Lung (tissue), 13 donors: ENCODE data around the gene BCL6B. TPM values are rescaled to one million over a fixed set of nuclear protein-coding genes. Genes with fewer than 3 reads are reported as not detected.

Source experiments
- ATAC-seq: fragments of 200-7000 bp; cut with Tn5 transposase; one replicate; pipeline ENCODE4 v1.9.1; 2020; ENCODE audit warnings: moderate number of reproducible peaks; ENCODE audit not compliant: insufficient read depth, low FRiP score
- DNase-seq, 3 donors: peaks; one replicate each; pipeline ENCODE4 v3.0.0-alpha.2; 2013 to 2017
- H3K27ac ChIP-seq, 2 donors: one replicate each; pipeline ENCODE4 v1.5.1; 2013; ENCODE audit warnings: mild to moderate bottlenecking in 2 of 2, moderate library complexity in 2 of 2, control low read depth in 1 of 2, inconsistent platforms in 1 of 2, low read depth in 1 of 2, low read length in 1 of 2
- H3K27me3 ChIP-seq, 3 donors: one replicate each; pipeline ENCODE4 v1.5.1; 2013; ENCODE audit warnings: low read length in 2 of 3; ENCODE audit not compliant: control insufficient read depth in 3 of 3, insufficient read depth in 3 of 3
- H3K36me3 ChIP-seq, 4 donors: one replicate each; pipeline ENCODE4 v1.5.1; 2013; ENCODE audit warnings: low read length in 4 of 4, mild to moderate bottlenecking in 1 of 4, moderate library complexity in 1 of 4; ENCODE audit not compliant: control insufficient read depth in 4 of 4, insufficient read depth in 4 of 4
- H3K4me1 ChIP-seq, 5 donors: one replicate each; pipeline ENCODE4 v1.5.1; 2013; ENCODE audit warnings: low read length in 5 of 5, mild to moderate bottlenecking in 2 of 5, moderate library complexity in 1 of 5; ENCODE audit not compliant: control insufficient read depth in 5 of 5, insufficient read depth in 5 of 5
- H3K4me3 ChIP-seq: one replicate; pipeline ENCODE4 v1.5.1; 2013; ENCODE audit warnings: mild to moderate bottlenecking, control low read depth, moderate library complexity
- H3K9ac ChIP-seq, 2 donors: one replicate each; pipeline ENCODE4 v1.5.1; 2013; ENCODE audit warnings: low read length in 2 of 2, control low read depth in 1 of 2; ENCODE audit not compliant: insufficient read depth in 1 of 2
- H3K9me3 ChIP-seq, 4 donors: one replicate each; pipeline ENCODE4 v1.5.1; 2013; ENCODE audit warnings: low read length in 3 of 4, mild to moderate bottlenecking in 1 of 4, moderate library complexity in 1 of 4; ENCODE audit not compliant: control insufficient read depth in 4 of 4, insufficient read depth in 3 of 4
- CTCF ChIP-seq: IDR thresholded peaks from 2 replicates; pipeline ENCODE4 v1.5.1; 2012; ENCODE audit warnings: mild to moderate bottlenecking; ENCODE audit errors: control extremely low read depth, extremely low read depth
- WGBS, 2 donors: extraction: QIAGEN DNeasy Blood & Tissue Kit; methylation state at CpG; one replicate each; pipeline ENCODE4 v1.1.7; 2013; 5-methylcytosine and 5-hydroxymethylcytosine counted together
- polyA plus RNA-seq, 2 donors: library from polyadenylated mRNA; stranded (reverse); fragments of 200-250 nt; gene quantifications; one replicate each; pipeline ENCODE4 v1.2.1, GENCODE V29; 2013
- small RNA-seq: library from RNA; depleted of rRNA; stranded (forward); fragments of <200 nt; gene quantifications from one replicate; pipeline ENCODE3, GENCODE V24; 2014; ENCODE audit warnings: low replicate concordance
- total RNA-seq, 2 donors: library from RNA; depleted of rRNA in 1 of 2; stranded (reverse); fragments of >200 nt in 1 of 2; gene quantifications; one replicate each; pipeline ENCODE4 v1.2.1, GENCODE V29; 2014 to 2021
- donor health status: control.
- donor health status: control.
- donor health status: Bipolar disorder and iron deficiency.
- donor health status: healthy.
- donor health status: DM: yes; HTN: yes; CAD: no.

The BCL6B gene
- total and polyA plus RNA-seq, 4 donors = 14.5 to 55.6 (median 15.5) TPM

GRCh38 chr17:7074931-7075330, 52.1 kb downstream of the BCL6B start:
- DNase-seq = no peak
- no peaks in the 10 kb centered on the region for H3K4me1 ChIP-seq
- H3K27me3 ChIP-seq = no peaks in the 10 kb centered on the region
- 86 to 90% methylated on average over 14 of the region's 14 CpGs for WGBS, 2 donors
- H3K9me3 ChIP-seq = no peaks in the 10 kb centered on the region
- no peak for TF ChIP-seq CTCF
- no peak for ATAC-seq
- no peak overlapping the region for H3K27ac ChIP-seq
- H3K4me3 ChIP-seq = no peak overlapping the region
- no peak overlapping the region for H3K9ac ChIP-seq
- no peaks in the 10 kb centered on the region for H3K36me3 ChIP-seq

GRCh38 chr17:7077911-7078546, 55.2 kb downstream of the BCL6B start:
- no peak for TF ChIP-seq CTCF
- Histone ChIP-seq H3K9ac (no peak overlapping the region), H3K4me1 (peaks cover 0 to 4% (median 0%) of the 10 kb centered on the region in 5 donors), H3K36me3 (no peaks in the 10 kb centered on the region), H3K4me3 (no peak overlapping the region), H3K9me3 (no peaks in the 10 kb centered on the region), H3K27me3 (no peaks in the 10 kb centered on the region), H3K27ac (no peak overlapping the region)
- no peak for ATAC-seq
- DNase-seq = no peak
- WGBS, 2 donors = 86 to 89% methylated on average over 7 of the region's 7 CpGs

DNA sequence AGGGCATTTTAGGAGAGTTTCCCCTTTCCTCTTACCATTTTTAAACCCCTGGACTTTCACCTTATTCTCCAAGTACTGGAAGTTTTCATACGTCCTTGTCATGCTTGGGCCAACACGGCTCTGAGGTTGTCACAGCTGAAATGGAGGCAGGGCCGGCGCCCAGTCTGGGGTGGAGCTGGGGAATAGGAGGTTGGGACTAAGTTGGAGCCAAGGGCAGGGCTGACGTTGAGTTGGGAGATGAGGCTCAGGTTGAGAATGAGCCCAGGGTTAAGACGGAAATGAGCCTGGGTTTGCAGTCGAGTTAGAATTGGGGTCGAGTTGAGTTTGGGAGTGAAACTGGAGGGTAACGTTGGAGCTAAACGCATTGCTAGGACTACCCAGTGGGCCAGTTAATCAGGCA, 55.9 kb downstream of the BCL6B start:
- H3K9me3 ChIP-seq = no peaks in the 10 kb centered on the region
- no peak overlapping the region for H3K9ac ChIP-seq
- no peak for ATAC-seq
- H3K27ac ChIP-seq = no peak overlapping the region
- TF ChIP-seq CTCF = no peak
- DNase-seq = no peak
- no peaks in the 10 kb centered on the region for H3K27me3 ChIP-seq
- no peak overlapping the region for H3K4me3 ChIP-seq
- no peaks in the 10 kb centered on the region for H3K36me3 ChIP-seq
- WGBS, 2 donors = 87 to 95% methylated on average over 10 of the region's 10 CpGs
- H3K4me1 ChIP-seq = peaks cover 0 to 4% (median 0%) of the 10 kb centered on the region in 5 donors

Small RNA genes within 50 kb of the gene (small RNA-seq; reads per million reads assigned to genes)
- gene AC120057.1 = not detected

Other genes with a start within 250 kb of the BCL6B start
- not detected for gene FBXO39, start 246.8 kb upstream of the BCL6B start, total RNA-seq
- under 1 TPM in 1 of 2 donors, not detected in 1; 0.32 TPM for gene FBXO39, start 246.8 kb upstream of the BCL6B start, polyA plus RNA-seq
- 10 to 100 TPM; 18.5 to 24.8 TPM for gene TEKT1, start 191.3 kb upstream of the BCL6B start, total RNA-seq
- 10 to 100 TPM in 1 of 2 donors, 1 to 10 TPM in 1; 9.3 to 11.3 TPM for gene TEKT1, start 191.3 kb upstream of the BCL6B start, polyA plus RNA-seq
- gene ALOX12, start 27.0 kb upstream of the BCL6B start, total RNA-seq = under 1 TPM; 0.21 to 0.68 TPM
- gene ALOX12, start 27.0 kb upstream of the BCL6B start, polyA plus RNA-seq = under 1 TPM; 0.22 to 0.95 TPM
- 100 to 1,000 TPM; 118 to 270 TPM for gene RNASEK, start 10.4 kb upstream of the BCL6B start, total RNA-seq
- 100 to 1,000 TPM; 528 to 550 TPM for gene RNASEK, start 10.4 kb upstream of the BCL6B start, polyA plus RNA-seq
- gene SLC16A13, start 13.0 kb downstream of the BCL6B start, total RNA-seq = 10 to 100 TPM in 1 of 2 donors, 1 to 10 TPM in 1; 1.3 to 23.6 TPM
- 1 to 10 TPM; 4.8 to 7.9 TPM for gene SLC16A13, start 13.0 kb downstream of the BCL6B start, polyA plus RNA-seq
- 1 to 10 TPM; 5.5 to 7.5 TPM for gene SLC16A11, start 21.0 kb downstream of the BCL6B start, total RNA-seq
- gene SLC16A11, start 21.0 kb downstream of the BCL6B start, polyA plus RNA-seq = 1 to 10 TPM; 1.9 to 8.9 TPM
- gene CLEC10A, start 57.2 kb downstream of the BCL6B start, total RNA-seq = 1 to 10 TPM; 3.7 to 5.2 TPM
- gene CLEC10A, start 57.2 kb downstream of the BCL6B start, polyA plus RNA-seq = 10 to 100 TPM; 12.7 to 18.4 TPM
- gene ASGR2, start 91.8 kb downstream of the BCL6B start, total RNA-seq = 1 to 10 TPM; 1.6 to 1.7 TPM
- 10 to 100 TPM in 1 of 2 donors, 1 to 10 TPM in 1; 3.5 to 12.0 TPM for gene ASGR2, start 91.8 kb downstream of the BCL6B start, polyA plus RNA-seq
- gene ASGR1, start 156.3 kb downstream of the BCL6B start, total RNA-seq = 1 to 10 TPM; 5.9 to 7.0 TPM
- gene ASGR1, start 156.3 kb downstream of the BCL6B start, polyA plus RNA-seq = 10 to 100 TPM in 1 of 2 donors, 1 to 10 TPM in 1; 5.9 to 11.2 TPM
- 10 to 100 TPM; 17.1 to 20.1 TPM for gene DLG4, start 196.8 kb downstream of the BCL6B start, total RNA-seq
- 10 to 100 TPM; 10.0 to 13.4 TPM for gene DLG4, start 196.8 kb downstream of the BCL6B start, polyA plus RNA-seq
- 100 to 1,000 TPM; 158 to 679 TPM for gene ACADVL, start 196.9 kb downstream of the BCL6B start, total RNA-seq
- gene ACADVL, start 196.9 kb downstream of the BCL6B start, polyA plus RNA-seq = 100 to 1,000 TPM; 412 to 774 TPM
- 10 to 100 TPM; 45.3 to 57.5 TPM for gene DVL2, start 211.5 kb downstream of the BCL6B start, total RNA-seq
- 10 to 100 TPM; 22.2 to 25.1 TPM for gene DVL2, start 211.5 kb downstream of the BCL6B start, polyA plus RNA-seq
- 10 to 100 TPM; 25.4 to 27.3 TPM for gene PHF23, start 216.4 kb downstream of the BCL6B start, total RNA-seq
- 10 to 100 TPM; 27.2 to 40.5 TPM for gene PHF23, start 216.4 kb downstream of the BCL6B start, polyA plus RNA-seq
- 100 to 1,000 TPM; 315 to 496 TPM for gene GABARAP, start 219.4 kb downstream of the BCL6B start, total RNA-seq
- gene GABARAP, start 219.4 kb downstream of the BCL6B start, polyA plus RNA-seq = 1,000 to 10,000 TPM in 1 of 2 donors, 100 to 1,000 TPM in 1; 874 to 1,149 TPM
- gene CTDNEP1, start 228.7 kb downstream of the BCL6B start, total RNA-seq = 100 to 1,000 TPM in 1 of 2 donors, 10 to 100 TPM in 1; 76.0 to 126 TPM
- gene CTDNEP1, start 228.7 kb downstream of the BCL6B start, polyA plus RNA-seq = 100 to 1,000 TPM in 1 of 2 donors, 10 to 100 TPM in 1; 72.5 to 105 TPM
- 10 to 100 TPM; 19.8 to 39.3 TPM for gene ELP5, start 229.2 kb downstream of the BCL6B start, total RNA-seq
- gene ELP5, start 229.2 kb downstream of the BCL6B start, polyA plus RNA-seq = 10 to 100 TPM; 34.0 to 63.2 TPM
- gene CLDN7, start 239.4 kb downstream of the BCL6B start, total RNA-seq = 100 to 1,000 TPM; 117 to 171 TPM
- 100 to 1,000 TPM; 119 to 199 TPM for gene CLDN7, start 239.4 kb downstream of the BCL6B start, polyA plus RNA-seq